GM23338 (cell line): ENCODE results near the gene JAKMIP1.

Source experiments
- CREB1 ChIP-seq: fragments of 250-450 bp; sonication (Bioruptor Pico); IDR thresholded peaks from 2 replicates; pipeline ENCODE4 v1.5.0; 2020; ENCODE audit warnings: low read depth, mild to moderate bottlenecking, moderate library complexity
- ETS1 ChIP-seq: IDR thresholded peaks from 2 replicates; pipeline ENCODE4 v1.6.1; 2016; ENCODE audit warnings: antibody characterized with exemption
- EZH2 ChIP-seq: fragments of 200-600 bp; sonication (generic); IDR thresholded peaks from one replicate; pipeline ENCODE4 v1.8.0; 2017; ENCODE audit warnings: antibody characterized with exemption, mild to moderate bottlenecking, low read depth; ENCODE audit not compliant: unreplicated experiment
- EZH2phosphoT487 ChIP-seq: fragments of 200-600 bp; sonication (generic); IDR thresholded peaks from one replicate; pipeline ENCODE4 v1.8.1; 2018; ENCODE audit warnings: antibody characterized with exemption; ENCODE audit not compliant: unreplicated experiment
- JUNB ChIP-seq: IDR thresholded peaks from one replicate; pipeline ENCODE4 v1.6.1; 2016; ENCODE audit warnings: antibody characterized with exemption; ENCODE audit not compliant: unreplicated experiment
- NANOG ChIP-seq: IDR thresholded peaks from 2 replicates; pipeline ENCODE4 v1.6.1; 2016; ENCODE audit warnings: antibody characterized with exemption, borderline replicate concordance
- POLR2AphosphoS5 ChIP-seq: IDR thresholded peaks from 2 replicates; pipeline ENCODE4 v1.6.1; 2016; ENCODE audit warnings: antibody characterized with exemption, low read depth
- REST ChIP-seq: IDR thresholded peaks from one replicate; pipeline ENCODE4 v1.6.1; 2018; ENCODE audit warnings: antibody characterized with exemption; ENCODE audit not compliant: unreplicated experiment
- STAT1 ChIP-seq: IDR thresholded peaks from one replicate; pipeline ENCODE4 v1.6.1; 2016; ENCODE audit warnings: antibody characterized with exemption; ENCODE audit not compliant: unreplicated experiment
- ZNF462 ChIP-seq: fragments of 250-450 bp; sonication (Bioruptor Pico); IDR thresholded peaks from 2 replicates; pipeline ENCODE4 v1.5.0; 2020; ENCODE audit warnings: mild to moderate bottlenecking, moderate library complexity
- TF ChIP-seq, protein P1 (sequence below), 2 experiments: fragments of 200-600 bp in 1 of 2; sonication (generic) in 1 of 2; conservative IDR thresholded peaks; 2 replicates each; pipeline versions ENCODE4 v1.5.1 to v1.6.1; 2016 to 2017; ENCODE audit warnings: antibody characterized with exemption in 2 of 2, low read depth in 2 of 2, mild to moderate bottlenecking in 2 of 2, moderate library complexity in 1 of 2

GRCh38 chr4:6169239-6169638 lies 31.1 kb downstream of the JAKMIP1 start:
- TF ChIP-seq REST (no peak), POLR2AphosphoS5 (no peak), EZH2phosphoT487 (no peak), JUNB (no peak), EZH2 (no peak), NANOG (no peak), ETS1 (no peak), STAT1 (no peak), CREB1 (CRISPR knock-in tag) (no peak), ZNF462 (CRISPR knock-in tag) (no peak)
- TF ChIP-seq, protein P1, sequence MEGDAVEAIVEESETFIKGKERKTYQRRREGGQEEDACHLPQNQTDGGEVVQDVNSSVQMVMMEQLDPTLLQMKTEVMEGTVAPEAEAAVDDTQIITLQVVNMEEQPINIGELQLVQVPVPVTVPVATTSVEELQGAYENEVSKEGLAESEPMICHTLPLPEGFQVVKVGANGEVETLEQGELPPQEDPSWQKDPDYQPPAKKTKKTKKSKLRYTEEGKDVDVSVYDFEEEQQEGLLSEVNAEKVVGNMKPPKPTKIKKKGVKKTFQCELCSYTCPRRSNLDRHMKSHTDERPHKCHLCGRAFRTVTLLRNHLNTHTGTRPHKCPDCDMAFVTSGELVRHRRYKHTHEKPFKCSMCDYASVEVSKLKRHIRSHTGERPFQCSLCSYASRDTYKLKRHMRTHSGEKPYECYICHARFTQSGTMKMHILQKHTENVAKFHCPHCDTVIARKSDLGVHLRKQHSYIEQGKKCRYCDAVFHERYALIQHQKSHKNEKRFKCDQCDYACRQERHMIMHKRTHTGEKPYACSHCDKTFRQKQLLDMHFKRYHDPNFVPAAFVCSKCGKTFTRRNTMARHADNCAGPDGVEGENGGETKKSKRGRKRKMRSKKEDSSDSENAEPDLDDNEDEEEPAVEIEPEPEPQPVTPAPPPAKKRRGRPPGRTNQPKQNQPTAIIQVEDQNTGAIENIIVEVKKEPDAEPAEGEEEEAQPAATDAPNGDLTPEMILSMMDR (conservative IDR thresholded peaks at IDR 0.05; ENCODE audit: low read depth in 2 of 2) = no peak
